HCT116 (cell line): Measurements from ENCODE around the gene TMTC1. TPM values are rescaled to one million over a fixed set of nuclear protein-coding genes. Genes with fewer than 3 reads are reported as not detected.

Experiments
- ATAC-seq: fragments of 200-7000 bp; cut with Tn5 transposase; 2 replicates; pipeline ENCODE4 v1.9.1; 2020; ENCODE audit warnings: mild to moderate bottlenecking, moderate library complexity
- BruUV-seq: library from RNA; stranded (reverse); fragments of 400-500 nt; replicated peaks from 2 replicates; lab custom pipeline; 2021; lab: Mats Ljungman, UMichigan
- CTCF ChIA-PET: fragments of 300-600 bp; sonication (Branson Sonifier 250); formaldehyde crosslinking; loops from one replicate; lab custom pipeline; 2021; ENCODE audit warnings: antibody characterized with exemption; lab: Charles Lee
- POLR2A ChIA-PET: fragments of 300-600, 350-600 bp; sonication (Branson Sonifier 250); formaldehyde crosslinking; loops from one replicate; lab custom pipeline; 2021; ENCODE audit warnings: antibody characterized with exemption; lab: Charles Lee
- RAD21 ChIA-PET, 2 experiments: fragments of 300-600 bp; sonication (Branson Sonifier 250); formaldehyde crosslinking; loops; one replicate each; lab custom pipeline; 2023; ENCODE audit warnings: low total read pairs in 2 of 2; ENCODE audit not compliant: uncharacterized antibody in 2 of 2, unreplicated experiment in 2 of 2, low non-redundant PET in 1 of 2; lab: Charles Lee
- DNase-seq: peaks from one replicate; pipeline ENCODE4 v3.0.0-alpha.2; 2010; ENCODE audit warnings: low read depth, low spot score
- H2AFZ ChIP-seq: fragments of 200-600 bp; shearing (Covaris generic), sonication (generic); 2 replicates; pipeline ENCODE4 v1.6.1; 2017; ENCODE audit warnings: low read depth, mixed run types, mixed read lengths, antibody characterized with exemption, low read length; ENCODE audit not compliant: poor library complexity, severe bottlenecking
- H3K27ac ChIP-seq: 2 replicates; pipeline ENCODE4 v1.5.1; 2012; ENCODE audit warnings: low read depth, low read length
- H3K27me3 ChIP-seq: fragments of 200-600 bp; sonication (generic); 2 replicates; pipeline ENCODE4 v1.6.1; 2016; ENCODE audit warnings: mixed run types, low read length, mixed read lengths; ENCODE audit not compliant: insufficient read depth
- H3K36me3 ChIP-seq, 2 experiments: fragments of 200-500 bp in 1 of 2; fragments of 200-600 bp in 1 of 2; sonication (Bioruptor generic) in 1 of 2; sonication (generic) in 1 of 2; 2 replicates each; pipeline versions ENCODE4 v1.5.1 to v1.6.1; 2014 to 2016; ENCODE audit warnings: low read length in 2 of 2, inconsistent platforms in 1 of 2, mixed read lengths in 1 of 2, mixed run types in 1 of 2; ENCODE audit not compliant: insufficient read depth in 2 of 2, control insufficient read depth in 1 of 2
- H3K4me1 ChIP-seq, 2 experiments: fragments of 200-600 bp in 1 of 2; sonication (generic) in 1 of 2; 2 replicates each; pipeline versions ENCODE4 v1.5.1 to v1.6.1; 2012 to 2017; ENCODE audit warnings: low read length in 2 of 2, inconsistent platforms in 1 of 2, mild to moderate bottlenecking in 1 of 2, mixed read lengths in 1 of 2, mixed run types in 1 of 2, moderate library complexity in 1 of 2; ENCODE audit not compliant: insufficient read depth in 2 of 2, control insufficient read depth in 1 of 2
- H3K4me2 ChIP-seq: fragments of 200-600 bp; sonication (generic); 2 replicates; pipeline ENCODE4 v1.6.1; 2017; ENCODE audit warnings: mixed run types, low read length, mixed read lengths
- H3K4me3 ChIP-seq, 2 experiments: fragments of 200-600 bp in 1 of 2; sonication (generic) in 1 of 2; replicated peaks in 1 of 2; 2 replicates each; pipeline ENCODE4 v1.5.1; 2011 to 2016; ENCODE audit warnings: low read length in 2 of 2, control low read depth in 1 of 2, low read depth in 1 of 2, mild to moderate bottlenecking in 1 of 2, mixed read lengths in 1 of 2, mixed run types in 1 of 2
- H3K79me2 ChIP-seq: fragments of 200-600 bp; sonication (generic); 2 replicates; pipeline ENCODE4 v1.6.1; 2017; ENCODE audit warnings: mild to moderate bottlenecking, mixed run types, low read length, moderate library complexity, mixed read lengths; ENCODE audit not compliant: insufficient read depth
- H3K9ac ChIP-seq: fragments of 200-600 bp; sonication (generic); 2 replicates; pipeline ENCODE4 v1.6.1; 2016; ENCODE audit warnings: low read length, mixed read lengths
- H3K9me2 ChIP-seq: fragments of 200-600 bp; sonication (generic), shearing (Covaris generic); 2 replicates; pipeline ENCODE4 v1.6.1; 2017; ENCODE audit warnings: mixed run types, mild to moderate bottlenecking, moderate library complexity; ENCODE audit not compliant: insufficient read depth
- H3K9me3 ChIP-seq, 2 experiments: fragments of 200-500 bp in 1 of 2; fragments of 200-600 bp in 1 of 2; sonication (Bioruptor generic) in 1 of 2; sonication (generic) in 1 of 2; 2 replicates each; pipeline ENCODE4 v1.6.1; 2014 to 2017; ENCODE audit warnings: low read length in 2 of 2, mixed read lengths in 2 of 2, inconsistent platforms in 1 of 2, low read depth in 1 of 2, mild to moderate bottlenecking in 1 of 2, mixed run types in 1 of 2, moderate library complexity in 1 of 2; ENCODE audit not compliant: control insufficient read depth in 1 of 2, insufficient read depth in 1 of 2
- H4K20me1 ChIP-seq: fragments of 200-600 bp; sonication (generic), shearing (Covaris generic); 2 replicates; pipeline ENCODE4 v1.6.1; 2017; ENCODE audit warnings: mixed run types, mild to moderate bottlenecking, moderate library complexity; ENCODE audit not compliant: insufficient read depth
- ATF3 ChIP-seq: IDR thresholded peaks from 2 replicates; pipeline ENCODE4 v1.6.1; 2012
- CTCF ChIP-seq, 3 experiments: fragments of 200-600 bp in 1 of 3; sonication (generic) in 1 of 3; IDR thresholded peaks in 2 of 3; conservative IDR thresholded peaks in 1 of 3; 2 replicates each; pipeline ENCODE4 v1.5.1; 2012 to 2017; ENCODE audit warnings: low read depth in 2 of 3, low read length in 2 of 3, antibody characterized with exemption in 1 of 3, borderline replicate concordance in 1 of 3, control low read depth in 1 of 3, mild to moderate bottlenecking in 1 of 3, mixed read lengths in 1 of 3, mixed run types in 1 of 3, moderate library complexity in 1 of 3; ENCODE audit not compliant: insufficient read depth in 1 of 3
- EGR1 ChIP-seq: IDR thresholded peaks from 2 replicates; pipeline ENCODE4 v1.6.1; 2012; ENCODE audit warnings: low read depth
- EZH2phosphoT487 ChIP-seq: fragments of 200-600 bp; IDR thresholded peaks from 2 replicates; pipeline ENCODE4 v1.6.1; 2018; ENCODE audit warnings: antibody characterized with exemption, borderline replicate concordance
- FOSL1 ChIP-seq: IDR thresholded peaks from 2 replicates; pipeline ENCODE4 v1.6.1; 2012; ENCODE audit warnings: low read depth
- POLR2A ChIP-seq: IDR thresholded peaks from 2 replicates; pipeline ENCODE4 v1.7.0; 2011; ENCODE audit warnings: borderline replicate concordance; ENCODE audit not compliant: insufficient read depth, insufficient read length; ENCODE audit errors: extremely low read depth
- RAD21 ChIP-seq: IDR thresholded peaks from 2 replicates; pipeline ENCODE4 v1.6.1; 2012; ENCODE audit warnings: low read depth, mild to moderate bottlenecking
- REST ChIP-seq: IDR thresholded peaks from 2 replicates; pipeline ENCODE4 v1.6.1; 2012; ENCODE audit warnings: low read depth
- SP1 ChIP-seq: IDR thresholded peaks from 2 replicates; pipeline ENCODE4 v1.6.1; 2012; ENCODE audit warnings: low read depth
- YY1 ChIP-seq: IDR thresholded peaks from 2 replicates; pipeline ENCODE4 v1.6.1; 2011; ENCODE audit warnings: low read length, low read depth, moderate library complexity, mild to moderate bottlenecking; ENCODE audit not compliant: insufficient replicate concordance; ENCODE audit errors: extremely low read depth
- ZNF274 ChIP-seq: fragments of 200-500 bp; sonication (Bioruptor generic); IDR thresholded peaks from 2 replicates; pipeline ENCODE4 v1.6.1; 2014; ENCODE audit warnings: mild to moderate bottlenecking, low read depth, low read length, inconsistent platforms
- intact Hi-C: fragments of 100-400 bp; cut with micrococcal nuclease; formaldehyde crosslinking; loops from 2 replicates; pipeline ENCODE4 v1.10.0; 2022
- total RNA-seq: library from RNA; stranded (reverse); gene quantifications from one replicate; pipeline ENCODE4 v1.2.1, GENCODE V29; 2021; ENCODE audit not compliant: unreplicated experiment

TMTC1 gene
- total RNA-seq, 1 experiment from 2014 or later, result 2.0 TPM

DNA sequence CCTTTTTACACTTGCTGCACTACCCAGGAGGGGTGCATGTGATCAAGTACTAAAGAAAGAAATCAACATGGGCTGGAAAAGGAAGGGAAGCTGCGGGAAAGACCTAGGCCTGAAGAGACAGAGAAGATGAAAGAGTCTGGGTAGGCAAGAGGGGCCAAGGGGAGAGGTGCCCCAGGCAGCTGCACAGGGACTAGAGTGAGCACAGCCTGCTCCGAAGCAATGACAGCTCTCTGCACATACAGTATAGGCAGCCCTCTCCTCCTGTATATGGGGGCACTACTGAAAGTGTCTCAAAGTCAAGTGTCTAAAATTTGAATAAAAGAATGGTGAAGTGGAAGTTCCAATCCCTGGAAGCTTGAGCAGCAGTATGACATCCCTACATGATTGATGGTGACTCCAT, 112.0 kb downstream of the TMTC1 start:
- no peak overlapping the region for H2AFZ ChIP-seq
- H3K36me3 ChIP-seq, result no peaks in the 10 kb centered on the region
- no peak for TF ChIP-seq SP1
- no peak for TF ChIP-seq YY1
- TF ChIP-seq REST, result no peak
- no peak for TF ChIP-seq EZH2phosphoT487
- TF ChIP-seq EGR1, result no peak
- TF ChIP-seq ZNF274, result no peak
- H4K20me1 ChIP-seq, result no peaks in the 10 kb centered on the region
- H3K4me3 ChIP-seq, result no peak overlapping the region
- no peaks in the 10 kb centered on the region for H3K79me2 ChIP-seq
- no peak overlapping the region for H3K27ac ChIP-seq
- H3K9me2 ChIP-seq, result no peaks in the 10 kb centered on the region
- POLR2A ChIA-PET, result no interaction called here
- no peaks in the 10 kb centered on the region for H3K27me3 ChIP-seq
- DNase-seq (no peak), ATAC-seq (no peak)
- no peak overlapping the region for H3K4me2 ChIP-seq
- no peaks in the 10 kb centered on the region for H3K4me1 ChIP-seq
- intact Hi-C loops, result no loop called here
- H3K9ac ChIP-seq, result no peak overlapping the region
- RAD21 ChIA-PET, result no interaction called here
- no TSS peak for BruUV-seq
- no peaks in the 10 kb centered on the region for H3K9me3 ChIP-seq
- CTCF ChIA-PET, result no interaction called here

- Histone ChIP-seq H3K9ac (no peak overlapping the region), H3K27me3 (no peaks in the 10 kb centered on the region), H2AFZ (no peak overlapping the region), H3K9me2 (no peaks in the 10 kb centered on the region), H3K4me3 (no peak overlapping the region), H3K27ac (no peak overlapping the region), H3K9me3 (no peaks in the 10 kb centered on the region), H3K79me2 (no peaks in the 10 kb centered on the region), H4K20me1 (no peaks in the 10 kb centered on the region), H3K4me1 (no peaks in the 10 kb centered on the region), H3K4me2 (no peak overlapping the region), H3K36me3 (no peaks in the 10 kb centered on the region)
- intact Hi-C loops, result no loop called here
- DNase-seq (no peak), ATAC-seq (no peak)
- RAD21 ChIA-PET, result no interaction called here
- CTCF ChIA-PET, result no interaction called here
- POLR2A ChIA-PET, result no interaction called here
- no TSS peak for BruUV-seq
- TF ChIP-seq RAD21, result no peak
- no peak for TF ChIP-seq SP1
- no peak for TF ChIP-seq REST
- no peak for TF ChIP-seq CTCF (IDR thresholded peaks at IDR 0.05 in 2 of 3, conservative IDR thresholded peaks at IDR 0.05 in 1 of 3; ENCODE audit: borderline replicate concordance in 1 of 3, insufficient read depth in 1 of 3, low read depth in 2 of 3, low read length in 2 of 3)
- no peak for TF ChIP-seq ATF3
- TF ChIP-seq POLR2A, result no peak
- TF ChIP-seq FOSL1, result no peak
- TF ChIP-seq EGR1, result no peak
Observed at GRCh38 chr12:29667011-29667410, 116.7 kb downstream of the TMTC1 start.
